ENCODE data around the gene SBDS. TPM values are rescaled to one million over a fixed set of nuclear protein-coding genes. Genes with fewer than 3 reads are reported as not detected.
"Not testable (repeated sequence)": the region's sequence is repeated elsewhere in the genome, so short reads cannot be mapped to it uniquely, and the experiment has no call there.

Gene SBDS
- total RNA-seq, 1 experiment from 2014 or later, result 156 TPM

GRCh38 chr7:67008260-67008659 lies 12.9 kb upstream of the SBDS start:
- Mint-ChIP-seq H3K4me3 (ENCODE audit: unreplicated experiment) (no peak overlapping the region), H3K4me1 (ENCODE audit: insufficient read depth, unreplicated experiment) (no peaks in the 10 kb centered on the region), H3K27ac (ENCODE audit: low read depth, unreplicated experiment) (no peak overlapping the region), H3K36me3 (ENCODE audit: insufficient read depth, unreplicated experiment) (peaks cover 94% of the 10 kb centered on the region), H3K9me3 (ENCODE audit: unreplicated experiment) (no peaks in the 10 kb centered on the region), H3K27me3 (ENCODE audit: insufficient read depth, unreplicated experiment) (no peaks in the 10 kb centered on the region)
- no peak for TF ChIP-seq CTCF (IDR thresholded peaks at IDR 0.05; ENCODE audit: unreplicated experiment)
- intact Hi-C loops (cut with micrococcal nuclease), result no loop called here
- ChIA-PET POLR2A (interaction anchor here (0.9 kb wide), 1 partner anchor 11 kb away, joined by 5 read pairs; the partner anchor contains the start of gene TYW1), CTCF (no interaction called here)
- no peak for DNase-seq (ENCODE audit: unreplicated experiment)
- no TSS peak for BruUV-seq (replicated peaks)

GRCh38 chr7:67006965-67007364 lies 11.6 kb upstream of the SBDS start:
- Mint-ChIP-seq H3K9me3 (ENCODE audit: unreplicated experiment) (no peaks in the 10 kb centered on the region), H3K27ac (ENCODE audit: low read depth, unreplicated experiment) (no peak overlapping the region), H3K27me3 (ENCODE audit: insufficient read depth, unreplicated experiment) (no peaks in the 10 kb centered on the region), H3K36me3 (ENCODE audit: insufficient read depth, unreplicated experiment) (peaks cover 91% of the 10 kb centered on the region), H3K4me3 (ENCODE audit: unreplicated experiment) (no peak overlapping the region), H3K4me1 (ENCODE audit: insufficient read depth, unreplicated experiment) (no peaks in the 10 kb centered on the region)
- ChIA-PET CTCF (no interaction called here), POLR2A (interaction anchor here (1.2 kb wide), 1 partner anchor 10 kb away, joined by 3 read pairs; the partner anchor contains the start of gene TYW1)
- intact Hi-C loops (cut with micrococcal nuclease), result no loop called here
- DNase-seq (ENCODE audit: unreplicated experiment), result no peak
- BruUV-seq (replicated peaks), result no TSS peak
- TF ChIP-seq CTCF (IDR thresholded peaks at IDR 0.05; ENCODE audit: unreplicated experiment), result no peak

- H3K4me1 Mint-ChIP-seq (ENCODE audit: insufficient read depth, unreplicated experiment); POLR2A ChIA-PET; H3K9me3 Mint-ChIP-seq (ENCODE audit: unreplicated experiment); H3K27ac Mint-ChIP-seq (ENCODE audit: low read depth, unreplicated experiment); H3K27me3 Mint-ChIP-seq (ENCODE audit: insufficient read depth, unreplicated experiment); BruUV-seq (replicated peaks); H3K4me3 Mint-ChIP-seq (ENCODE audit: unreplicated experiment); CTCF ChIA-PET; DNase-seq (ENCODE audit: unreplicated experiment); intact Hi-C loops (cut with micrococcal nuclease): not testable (repeated sequence)
- peaks cover 79% of the 10 kb centered on the region for H3K36me3 Mint-ChIP-seq (ENCODE audit: insufficient read depth, unreplicated experiment)
Measured at GRCh38 chr7:67004145-67004544, 8.8 kb upstream of the SBDS start.

GRCh38 chr7:67000601-67001258 lies 5.3 kb upstream of the SBDS start:
- intact Hi-C loops (cut with micrococcal nuclease), result not testable (repeated sequence)

GRCh38 chr7:66996444-66997191 lies 1.2 kb upstream of the SBDS start, which contains the start of gene TYW1:
Gene TYW1 (plus strand): TSS chr7:66996833. CDS start chr7:66996979, 146 bp downstream.
- not testable (repeated sequence) for H3K27me3 Mint-ChIP-seq (ENCODE audit: insufficient read depth, unreplicated experiment); H3K9me3 Mint-ChIP-seq (ENCODE audit: unreplicated experiment); H3K4me1 Mint-ChIP-seq (ENCODE audit: insufficient read depth, unreplicated experiment); BruUV-seq (replicated peaks)
- intact Hi-C loops (cut with micrococcal nuclease), result loop anchor here (5.0 to 10.0 kb wide), 2 partner anchors 152 to 314 kb away; no protein-coding TSS in a partner anchor
- ChIA-PET POLR2A (interaction anchor here (0.7 to 4.3 kb wide), 14 partner anchors 10 to 503 kb away, joined by 3 to 45 read pairs (median 5); partner anchors contain the start of gene TMEM248), CTCF (interaction anchor here (0.6 kb wide), 1 partner anchor 962 kb away, joined by 4 read pairs; no protein-coding TSS in a partner anchor)
- peak; percentile 98 for DNase-seq (ENCODE audit: unreplicated experiment)
- Mint-ChIP-seq H3K4me3 (ENCODE audit: unreplicated experiment) (peak within 1 kb of the TSS; percentile 97), H3K36me3 (ENCODE audit: insufficient read depth, unreplicated experiment) (peaks cover 61% of the 10 kb centered on the region), H3K27ac (ENCODE audit: low read depth, unreplicated experiment) (peak within 1 kb of the TSS; percentile 100)

More at GRCh38 chr7:67000601-67001258, 5.3 kb upstream of the SBDS start:
- H3K36me3 Mint-ChIP-seq (ENCODE audit: insufficient read depth, unreplicated experiment), result peaks cover 53% of the 10 kb centered on the region
- DNase-seq (ENCODE audit: unreplicated experiment), result peak; percentile 33
- H3K4me1 Mint-ChIP-seq (ENCODE audit: insufficient read depth, unreplicated experiment); H3K4me3 Mint-ChIP-seq (ENCODE audit: unreplicated experiment); H3K9me3 Mint-ChIP-seq (ENCODE audit: unreplicated experiment); H3K27ac Mint-ChIP-seq (ENCODE audit: low read depth, unreplicated experiment); BruUV-seq (replicated peaks); H3K27me3 Mint-ChIP-seq (ENCODE audit: insufficient read depth, unreplicated experiment); POLR2A ChIA-PET: not testable (repeated sequence)
- CTCF ChIA-PET, result interaction anchor here (0.6 to 0.7 kb wide), 2 partner anchors 15 to 444 kb away, joined by 3 read pairs; no protein-coding TSS in a partner anchor
- TF ChIP-seq CTCF (IDR thresholded peaks at IDR 0.05; ENCODE audit: unreplicated experiment), result peak; percentile 24

All from MCF 10A (cell line).